ENCODE measurements around the gene ZDBF2. TPM values are rescaled to one million over a fixed set of nuclear protein-coding genes. Genes with fewer than 3 reads are reported as not detected.

The ZDBF2 gene
- total RNA-seq, 4 donors from 2014 or later: 10.6 to 14.0 (median 12.1) TPM

DNA sequence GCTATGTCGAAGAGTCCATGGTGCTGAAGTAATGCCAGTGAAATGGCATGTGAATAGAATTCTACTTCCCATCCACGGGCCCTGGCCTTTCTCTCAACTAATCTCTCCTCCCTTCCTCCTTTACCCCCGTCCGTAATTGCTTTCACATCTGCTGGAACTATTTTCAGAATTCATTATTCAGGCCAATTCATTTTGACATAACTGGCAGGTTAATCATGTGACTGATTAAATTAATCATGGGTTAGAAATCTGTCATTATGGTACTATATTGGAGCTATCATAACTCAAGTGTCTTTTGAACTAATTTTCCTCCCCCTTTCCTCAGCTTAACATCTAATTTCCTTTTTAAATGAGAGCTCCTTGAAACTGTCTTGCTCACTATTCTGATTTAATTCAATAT, 66.9 kb downstream of the ZDBF2 start:
- 75% methylated on average over 4 of the region's 4 CpGs for WGBS
- H3K4me1 ChIP-seq: no peaks in the 10 kb centered on the region
- H3K4me3 ChIP-seq: no peak overlapping the region
- H3K9me3 ChIP-seq: no peaks in the 10 kb centered on the region
- no peak for DNase-seq (ENCODE audit: extremely low spot score)
- no peaks in the 10 kb centered on the region for H3K27me3 ChIP-seq
- no peaks in the 10 kb centered on the region for H3K36me3 ChIP-seq
- H3K27ac ChIP-seq (replicated peaks in 1 of 4): no peak overlapping the region
- intact Hi-C loops (cut with DNase I): no loop called here
- no peak for TF ChIP-seq POLR2A (IDR thresholded peaks at IDR 0.05; ENCODE audit: low read depth)
- no peak for TF ChIP-seq EP300 (IDR thresholded peaks at IDR 0.05)
- no peak for TF ChIP-seq POLR2AphosphoS5 (IDR thresholded peaks at IDR 0.05)
- TF ChIP-seq CTCF (IDR thresholded peaks at IDR 0.05): no peak

- TF ChIP-seq POLR2AphosphoS5 (IDR thresholded peaks at IDR 0.05) (no peak), EP300 (IDR thresholded peaks at IDR 0.05) (no peak), POLR2A (IDR thresholded peaks at IDR 0.05; ENCODE audit: low read depth) (no peak), CTCF (IDR thresholded peaks at IDR 0.05) (no peak)
- Histone ChIP-seq H3K4me3 (no peak overlapping the region), H3K9me3 (no peaks in the 10 kb centered on the region), H3K4me1 (no peaks in the 10 kb centered on the region), H3K36me3 (no peaks in the 10 kb centered on the region), H3K27me3 (no peaks in the 10 kb centered on the region), H3K27ac (replicated peaks in 1 of 4) (no peak overlapping the region)
- WGBS: 80% methylated on average over 4 of the region's 4 CpGs
- DNase-seq (ENCODE audit: extremely low spot score): no peak
- intact Hi-C loops (cut with DNase I): no loop called here
Measured at GRCh38 chr2:206343144-206343543, 68.7 kb downstream of the ZDBF2 start.

DNA sequence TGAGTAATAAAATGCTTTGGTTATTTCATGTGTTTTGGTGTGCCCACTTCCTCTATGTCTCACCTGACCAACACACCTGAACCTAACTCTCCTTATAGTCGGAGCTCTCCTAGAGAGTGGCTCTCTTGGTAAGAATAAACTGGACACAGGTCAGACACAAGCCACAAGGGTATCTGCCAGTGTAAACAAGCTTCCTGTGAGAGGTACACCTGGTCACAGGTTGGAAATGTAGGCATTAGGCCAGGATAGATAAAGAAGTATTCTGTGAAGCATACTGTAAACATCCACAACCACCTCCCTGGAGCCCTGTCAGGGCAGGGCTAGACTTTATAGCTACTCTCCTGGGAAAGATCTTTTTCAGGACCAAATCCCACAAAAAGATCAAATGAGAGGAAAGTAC, 69.4 kb downstream of the ZDBF2 start:
- Histone ChIP-seq H3K27ac (replicated peaks in 1 of 4) (no peak overlapping the region), H3K4me3 (no peak overlapping the region), H3K9me3 (no peaks in the 10 kb centered on the region), H3K4me1 (no peaks in the 10 kb centered on the region), H3K27me3 (no peaks in the 10 kb centered on the region), H3K36me3 (no peaks in the 10 kb centered on the region)
- DNase-seq (ENCODE audit: extremely low spot score): no peak
- intact Hi-C loops (cut with DNase I): no loop called here
- WGBS: 100% methylated on average over 1 of the region's 1 CpG
- no peak for TF ChIP-seq EP300 (IDR thresholded peaks at IDR 0.05)
- no peak for TF ChIP-seq CTCF (IDR thresholded peaks at IDR 0.05)
- no peak for TF ChIP-seq POLR2A (IDR thresholded peaks at IDR 0.05; ENCODE audit: low read depth)
- TF ChIP-seq POLR2AphosphoS5 (IDR thresholded peaks at IDR 0.05): no peak

DNA sequence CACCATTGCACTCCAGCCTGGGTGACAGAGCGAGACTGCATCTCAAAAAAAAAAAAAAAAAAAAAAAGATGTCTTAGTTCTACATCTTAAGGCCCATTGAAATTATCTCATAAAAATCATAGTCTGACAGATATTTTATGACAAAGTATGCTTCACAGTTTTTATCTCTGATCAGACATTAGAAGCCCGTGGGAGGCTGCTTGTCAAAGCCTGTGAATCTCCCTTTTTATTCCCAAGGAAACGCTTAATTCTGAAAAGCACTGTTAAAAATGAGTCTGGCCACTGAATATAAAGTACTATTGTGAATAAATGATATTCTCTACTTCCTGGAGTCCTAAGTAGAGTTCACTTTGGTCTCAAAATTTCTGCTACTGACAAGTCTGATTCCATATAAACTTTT, 71.1 kb downstream of the ZDBF2 start:
- no peaks in the 10 kb centered on the region for H3K27me3 ChIP-seq
- intact Hi-C loops (cut with DNase I): no loop called here
- no peaks in the 10 kb centered on the region for H3K36me3 ChIP-seq
- no peaks in the 10 kb centered on the region for H3K4me1 ChIP-seq
- H3K9me3 ChIP-seq: no peaks in the 10 kb centered on the region
- TF ChIP-seq POLR2A (IDR thresholded peaks at IDR 0.05; ENCODE audit: low read depth) (no peak), CTCF (IDR thresholded peaks at IDR 0.05) (no peak), POLR2AphosphoS5 (IDR thresholded peaks at IDR 0.05) (no peak), EP300 (IDR thresholded peaks at IDR 0.05) (no peak)
- no peak for DNase-seq (ENCODE audit: extremely low spot score)
- 83% methylated on average over 3 of the region's 3 CpGs for WGBS
- no peak overlapping the region for H3K4me3 ChIP-seq
- H3K27ac ChIP-seq (replicated peaks in 1 of 4): no peak overlapping the region

DNA sequence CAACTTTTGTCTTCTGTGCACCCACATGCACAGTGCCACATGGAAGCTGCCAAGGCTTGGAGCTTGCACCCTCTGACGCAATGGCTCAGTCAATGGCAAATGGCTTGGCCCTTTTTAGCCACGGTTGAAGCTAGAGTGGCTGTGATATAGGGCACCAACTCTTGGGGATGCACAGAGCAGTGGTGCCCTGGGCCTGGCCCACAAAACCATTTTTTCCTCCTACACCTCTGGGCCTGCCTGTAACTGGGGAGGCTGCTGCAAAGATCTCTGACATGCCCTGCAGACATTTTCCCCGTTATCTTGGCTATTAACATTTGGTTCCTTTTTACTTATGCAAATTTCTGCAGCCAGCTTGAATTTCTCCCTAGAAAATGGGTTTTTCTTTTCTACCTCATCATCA, 74.9 kb downstream of the ZDBF2 start:
- Histone ChIP-seq H3K9me3 (no peaks in the 10 kb centered on the region), H3K27me3 (no peaks in the 10 kb centered on the region), H3K36me3 (no peaks in the 10 kb centered on the region), H3K4me1 (no peaks in the 10 kb centered on the region), H3K27ac (replicated peaks in 1 of 4) (no peak overlapping the region), H3K4me3 (no peak overlapping the region)
- no peak for DNase-seq (ENCODE audit: extremely low spot score)
- WGBS: 83% methylated on average over 3 of the region's 3 CpGs
- intact Hi-C loops (cut with DNase I): no loop called here
- no peak for TF ChIP-seq POLR2AphosphoS5 (IDR thresholded peaks at IDR 0.05)
- TF ChIP-seq CTCF (IDR thresholded peaks at IDR 0.05): no peak
- no peak for TF ChIP-seq EP300 (IDR thresholded peaks at IDR 0.05)
- TF ChIP-seq POLR2A (IDR thresholded peaks at IDR 0.05; ENCODE audit: low read depth): no peak

Data from esophagus muscularis mucosa (tissue), 4 donors.